Caki2 (cell line): Measurements from ENCODE around the gene COL6A1. TPM values are rescaled to one million over a fixed set of nuclear protein-coding genes. Genes with fewer than 3 reads are reported as not detected.

Experiments used
- DNase-seq: peaks from one replicate; pipeline ENCODE4 v3.0.0-alpha.2; 2015; ENCODE audit warnings: low read depth
- in situ Hi-C: cut with HindIII; loops from 2 replicates; pipeline ENCODE4 v1.10.0; 2016; ENCODE audit warnings: low sequenced_read_pairs, low pct_unique_long_range_greater_than_20kb, mixed read lengths
- total RNA-seq: library from RNA; depleted of rRNA; stranded (reverse); fragments of >200 nt; shearing (Covaris generic); gene quantifications from 2 replicates; pipeline ENCODE4 v1.2.3, GENCODE V29; 2014; ENCODE audit warnings: low replicate concordance

Gene COL6A1
- total RNA-seq, 1 experiment from 2014 or later, result 146 TPM

GRCh38 chr21:46009951-46010705 lies 28.6 kb downstream of the COL6A1 start:
- no peak for DNase-seq
- in situ Hi-C loops, result no loop called here

GRCh38 chr21:46011267-46011967 lies 29.8 kb downstream of the COL6A1 start:
- in situ Hi-C loops, result no loop called here
- no peak for DNase-seq

- in situ Hi-C loops, result no loop called here
Observed at GRCh38 chr21:46012154-46012553, 30.6 kb downstream of the COL6A1 start.

GRCh38 chr21:46014828-46015227 lies 33.3 kb downstream of the COL6A1 start:
- DNase-seq, result no peak
- in situ Hi-C loops, result no loop called here

More at GRCh38 chr21:46012154-46012553, 30.6 kb downstream of the COL6A1 start:
- no peak for DNase-seq

- DNase-seq, result no peak
- in situ Hi-C loops, result no loop called here
Observed at GRCh38 chr21:46017148-46017547, 35.6 kb downstream of the COL6A1 start.

- in situ Hi-C loops, result no loop called here
- no peak for DNase-seq
Observed at GRCh38 chr21:46017695-46018094, 36.1 kb downstream of the COL6A1 start.

GRCh38 chr21:46018615-46019014 lies 37.0 kb downstream of the COL6A1 start:
- no peak for DNase-seq
- in situ Hi-C loops, result no loop called here

GRCh38 chr21:46020581-46020980 lies 39.0 kb downstream of the COL6A1 start:
- in situ Hi-C loops, result no loop called here
- no peak for DNase-seq

- no peak for DNase-seq
Observed at GRCh38 chr21:46021398-46021797, 39.8 kb downstream of the COL6A1 start.

GRCh38 chr21:46021978-46022544 lies 40.5 kb downstream of the COL6A1 start:
- DNase-seq, result no peak
- in situ Hi-C loops, result no loop called here

More at GRCh38 chr21:46021398-46021797, 39.8 kb downstream of the COL6A1 start:
- in situ Hi-C loops, result no loop called here

- in situ Hi-C loops, result no loop called here
- DNase-seq, result no peak
Observed at GRCh38 chr21:46022551-46023525, 41.3 kb downstream of the COL6A1 start.

GRCh38 chr21:46023555-46023954 lies 42.0 kb downstream of the COL6A1 start:
- in situ Hi-C loops, result no loop called here
- no peak for DNase-seq

GRCh38 chr21:46024141-46024540 lies 42.6 kb downstream of the COL6A1 start:
- DNase-seq, result no peak
- in situ Hi-C loops, result no loop called here

- no peak for DNase-seq
- in situ Hi-C loops, result no loop called here
Observed at GRCh38 chr21:46025113-46025770, 43.7 kb downstream of the COL6A1 start.

GRCh38 chr21:46027851-46028493 lies 46.4 kb downstream of the COL6A1 start:
- in situ Hi-C loops, result no loop called here
- DNase-seq, result no peak

GRCh38 chr21:46028573-46029091 lies 47.1 kb downstream of the COL6A1 start:
- in situ Hi-C loops, result no loop called here
- no peak for DNase-seq
